Neural cell (in vitro differentiated cells): ENCODE measurements around the gene USP7. TPM values are rescaled to one million over a fixed set of nuclear protein-coding genes. Genes with fewer than 3 reads are reported as not detected.
"Not testable (repeated sequence)": the region's sequence is repeated elsewhere in the genome, so short reads cannot be mapped to it uniquely, and the experiment has no call there.

Source experiments
- H2AFZ ChIP-seq: fragments of 200-600, 300-800 bp; sonication (generic), shearing (Covaris generic); 2 replicates; pipeline ENCODE4 v1.6.0; 2014; ENCODE audit warnings: low read depth, mild to moderate bottlenecking, antibody characterized with exemption, low read length, moderate library complexity
- H3F3A ChIP-seq: fragments of 200-600 bp; shearing (Covaris generic); 2 replicates; pipeline ENCODE4 v1.6.1; 2016; ENCODE audit warnings: mild to moderate bottlenecking, moderate library complexity, mixed read lengths, antibody characterized with exemption, low read length; ENCODE audit not compliant: insufficient read depth, poor library complexity, severe bottlenecking
- H3K27ac ChIP-seq: fragments of 200-600, 300-800 bp; sonication (generic), shearing (Covaris generic); 2 replicates; pipeline ENCODE4 v1.5.1; 2014; ENCODE audit warnings: mild to moderate bottlenecking, low read length, moderate library complexity
- H3K27me3 ChIP-seq: fragments of 300-800, 200-600 bp; sonication (generic), shearing (Covaris generic); 2 replicates; pipeline ENCODE4 v1.6.0; 2014; ENCODE audit warnings: mild to moderate bottlenecking, low read depth, low read length, moderate library complexity; ENCODE audit not compliant: insufficient read depth
- H3K36me3 ChIP-seq: fragments of 300-800, 200-600 bp; sonication (generic), shearing (Covaris generic); 2 replicates; pipeline ENCODE4 v1.5.1; 2014; ENCODE audit warnings: mild to moderate bottlenecking, antibody characterized with exemption, low read length, moderate library complexity; ENCODE audit not compliant: insufficient read depth
- H3K4me2 ChIP-seq: fragments of 300-800, 200-600 bp; sonication (generic), shearing (Covaris generic); 2 replicates; pipeline ENCODE4 v1.6.0; 2014; ENCODE audit warnings: mild to moderate bottlenecking, low read length
- H3K4me3 ChIP-seq: fragments of 300-800, 200-600 bp; sonication (generic), shearing (Covaris generic); 2 replicates; pipeline ENCODE4 v1.5.1; 2014; ENCODE audit warnings: mild to moderate bottlenecking, low read length, moderate library complexity
- H3K79me2 ChIP-seq: fragments of 200-600 bp; shearing (Covaris generic); replicated peaks from 2 replicates; pipeline ENCODE4 v1.6.0; 2014; ENCODE audit warnings: mild to moderate bottlenecking, low read length, moderate library complexity; ENCODE audit not compliant: insufficient read depth
- H3K9ac ChIP-seq: fragments of 300-800, 200-600 bp; sonication (generic), shearing (Covaris generic); 2 replicates; pipeline ENCODE4 v1.6.1; 2016; ENCODE audit warnings: mild to moderate bottlenecking, low read length, mixed read lengths
- H3K9me2 ChIP-seq: fragments of 200-600 bp; shearing (Covaris generic); 2 replicates; pipeline ENCODE4 v1.6.1; 2016; ENCODE audit warnings: mild to moderate bottlenecking, low read length, mixed read lengths; ENCODE audit not compliant: insufficient read depth
- H3K9me3 ChIP-seq: fragments of 200-600, 300-800 bp; sonication (generic), shearing (Covaris generic); 2 replicates; pipeline ENCODE4 v1.6.1; 2016; ENCODE audit warnings: mild to moderate bottlenecking, mixed run types, low read length, moderate library complexity, mixed read lengths
- H4K20me1 ChIP-seq: fragments of 200-600 bp; shearing (Covaris generic); 2 replicates; pipeline ENCODE4 v1.6.1; 2016; ENCODE audit warnings: mild to moderate bottlenecking, mixed run types; ENCODE audit not compliant: insufficient read depth
- EP300 ChIP-seq: fragments of 450-650 bp; conservative IDR thresholded peaks from 2 replicates; pipeline ENCODE4 v1.6.1; 2014; ENCODE audit warnings: antibody characterized with exemption, mild to moderate bottlenecking, moderate library complexity; ENCODE audit not compliant: poor library complexity, severe bottlenecking
- EZH2 ChIP-seq: fragments of 200-600, 300-800 bp; shearing (Covaris generic), sonication (generic); IDR thresholded peaks from 2 replicates; pipeline ENCODE4 v1.6.1; 2014; ENCODE audit warnings: antibody characterized with exemption, low read length, borderline replicate concordance, mild to moderate bottlenecking; ENCODE audit not compliant: insufficient read depth, poor library complexity, severe bottlenecking
- MXI1 ChIP-seq: fragments of 450-650 bp; conservative IDR thresholded peaks from 2 replicates; pipeline ENCODE4 v1.6.1; 2014; ENCODE audit warnings: antibody characterized with exemption, mild to moderate bottlenecking; ENCODE audit not compliant: poor library complexity, severe bottlenecking
- POLR2AphosphoS5 ChIP-seq: IDR thresholded peaks from 2 replicates; pipeline ENCODE4 v1.6.1; 2012
- RAD21 ChIP-seq: fragments of 450-650 bp; conservative IDR thresholded peaks from 2 replicates; pipeline ENCODE4 v1.6.1; 2014; ENCODE audit warnings: antibody characterized with exemption, mild to moderate bottlenecking, moderate library complexity
- SMC3 ChIP-seq: fragments of 450-650 bp; conservative IDR thresholded peaks from 2 replicates; pipeline ENCODE4 v1.6.1; 2014; ENCODE audit warnings: antibody characterized with exemption, mild to moderate bottlenecking, moderate library complexity; ENCODE audit not compliant: poor library complexity
- TAF1 ChIP-seq: IDR thresholded peaks from 2 replicates; pipeline ENCODE4 v1.6.1; 2012; ENCODE audit warnings: low read depth
- polyA plus RNA-seq: library from polyadenylated mRNA; depleted of rRNA; stranded (reverse); fragments of >200 nt; gene quantifications from 2 replicates; pipeline ENCODE4 v1.2.3, GENCODE V29; 2014
- TF ChIP-seq, protein P1 (sequence below): IDR thresholded peaks from 2 replicates; pipeline ENCODE4 v1.6.1; 2012; ENCODE audit warnings: borderline replicate concordance
- TF ChIP-seq, protein P2 (sequence below): fragments of 450-650 bp; IDR thresholded peaks from 2 replicates; pipeline ENCODE4 v1.5.1; 2014; ENCODE audit warnings: antibody characterized with exemption, mild to moderate bottlenecking, moderate library complexity; ENCODE audit not compliant: poor library complexity, severe bottlenecking

USP7 gene
- polyA plus RNA-seq, 1 donor from 2014 or later, result 52.5 TPM

DNA sequence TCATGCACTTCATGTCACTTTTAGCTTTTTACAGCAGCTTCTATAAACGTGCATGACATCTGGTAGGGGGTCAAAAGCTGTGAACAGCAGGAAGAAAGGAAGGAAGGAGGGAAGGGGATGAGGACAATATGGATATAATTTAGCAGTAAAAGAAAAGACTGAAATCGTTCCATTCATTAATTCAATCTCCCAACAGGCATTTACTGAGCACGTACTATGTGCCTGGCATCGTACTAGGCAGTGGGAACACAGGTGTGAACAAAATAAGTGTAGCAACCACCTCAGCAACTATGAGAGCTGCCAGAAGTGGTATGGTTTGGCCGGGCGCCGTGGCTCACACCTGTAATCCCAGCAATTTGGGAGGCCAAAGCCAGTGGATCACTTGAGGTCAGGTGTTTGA lies 19.1 kb upstream of the USP7 start:
- no peaks in the 10 kb centered on the region for H3K27me3 ChIP-seq
- no peak overlapping the region for H3K9ac ChIP-seq
- no peak overlapping the region for H3K4me2 ChIP-seq
- no peaks in the 10 kb centered on the region for H3K9me2 ChIP-seq
- H3K79me2 ChIP-seq, result no peaks in the 10 kb centered on the region
- H3K36me3 ChIP-seq, result no peaks in the 10 kb centered on the region
- no peak for TF ChIP-seq EP300
- TF ChIP-seq EZH2, result no peak
- TF ChIP-seq TAF1, result no peak
- TF ChIP-seq MXI1, result no peak
- TF ChIP-seq, protein P1, sequence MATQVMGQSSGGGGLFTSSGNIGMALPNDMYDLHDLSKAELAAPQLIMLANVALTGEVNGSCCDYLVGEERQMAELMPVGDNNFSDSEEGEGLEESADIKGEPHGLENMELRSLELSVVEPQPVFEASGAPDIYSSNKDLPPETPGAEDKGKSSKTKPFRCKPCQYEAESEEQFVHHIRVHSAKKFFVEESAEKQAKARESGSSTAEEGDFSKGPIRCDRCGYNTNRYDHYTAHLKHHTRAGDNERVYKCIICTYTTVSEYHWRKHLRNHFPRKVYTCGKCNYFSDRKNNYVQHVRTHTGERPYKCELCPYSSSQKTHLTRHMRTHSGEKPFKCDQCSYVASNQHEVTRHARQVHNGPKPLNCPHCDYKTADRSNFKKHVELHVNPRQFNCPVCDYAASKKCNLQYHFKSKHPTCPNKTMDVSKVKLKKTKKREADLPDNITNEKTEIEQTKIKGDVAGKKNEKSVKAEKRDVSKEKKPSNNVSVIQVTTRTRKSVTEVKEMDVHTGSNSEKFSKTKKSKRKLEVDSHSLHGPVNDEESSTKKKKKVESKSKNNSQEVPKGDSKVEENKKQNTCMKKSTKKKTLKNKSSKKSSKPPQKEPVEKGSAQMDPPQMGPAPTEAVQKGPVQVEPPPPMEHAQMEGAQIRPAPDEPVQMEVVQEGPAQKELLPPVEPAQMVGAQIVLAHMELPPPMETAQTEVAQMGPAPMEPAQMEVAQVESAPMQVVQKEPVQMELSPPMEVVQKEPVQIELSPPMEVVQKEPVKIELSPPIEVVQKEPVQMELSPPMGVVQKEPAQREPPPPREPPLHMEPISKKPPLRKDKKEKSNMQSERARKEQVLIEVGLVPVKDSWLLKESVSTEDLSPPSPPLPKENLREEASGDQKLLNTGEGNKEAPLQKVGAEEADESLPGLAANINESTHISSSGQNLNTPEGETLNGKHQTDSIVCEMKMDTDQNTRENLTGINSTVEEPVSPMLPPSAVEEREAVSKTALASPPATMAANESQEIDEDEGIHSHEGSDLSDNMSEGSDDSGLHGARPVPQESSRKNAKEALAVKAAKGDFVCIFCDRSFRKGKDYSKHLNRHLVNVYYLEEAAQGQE, result no peak
- TF ChIP-seq SMC3, result no peak
- no peak for TF ChIP-seq RAD21
- TF ChIP-seq, protein P2, sequence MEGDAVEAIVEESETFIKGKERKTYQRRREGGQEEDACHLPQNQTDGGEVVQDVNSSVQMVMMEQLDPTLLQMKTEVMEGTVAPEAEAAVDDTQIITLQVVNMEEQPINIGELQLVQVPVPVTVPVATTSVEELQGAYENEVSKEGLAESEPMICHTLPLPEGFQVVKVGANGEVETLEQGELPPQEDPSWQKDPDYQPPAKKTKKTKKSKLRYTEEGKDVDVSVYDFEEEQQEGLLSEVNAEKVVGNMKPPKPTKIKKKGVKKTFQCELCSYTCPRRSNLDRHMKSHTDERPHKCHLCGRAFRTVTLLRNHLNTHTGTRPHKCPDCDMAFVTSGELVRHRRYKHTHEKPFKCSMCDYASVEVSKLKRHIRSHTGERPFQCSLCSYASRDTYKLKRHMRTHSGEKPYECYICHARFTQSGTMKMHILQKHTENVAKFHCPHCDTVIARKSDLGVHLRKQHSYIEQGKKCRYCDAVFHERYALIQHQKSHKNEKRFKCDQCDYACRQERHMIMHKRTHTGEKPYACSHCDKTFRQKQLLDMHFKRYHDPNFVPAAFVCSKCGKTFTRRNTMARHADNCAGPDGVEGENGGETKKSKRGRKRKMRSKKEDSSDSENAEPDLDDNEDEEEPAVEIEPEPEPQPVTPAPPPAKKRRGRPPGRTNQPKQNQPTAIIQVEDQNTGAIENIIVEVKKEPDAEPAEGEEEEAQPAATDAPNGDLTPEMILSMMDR, result no peak
- TF ChIP-seq POLR2AphosphoS5, result no peak
- H3K9me3 ChIP-seq, result no peaks in the 10 kb centered on the region
- H2AFZ ChIP-seq, result no peak overlapping the region
- no peak overlapping the region for H3K4me3 ChIP-seq
- H3F3A ChIP-seq, result no peaks in the 10 kb centered on the region
- H4K20me1 ChIP-seq, result no peaks in the 10 kb centered on the region
- H3K27ac ChIP-seq, result no peak overlapping the region

DNA sequence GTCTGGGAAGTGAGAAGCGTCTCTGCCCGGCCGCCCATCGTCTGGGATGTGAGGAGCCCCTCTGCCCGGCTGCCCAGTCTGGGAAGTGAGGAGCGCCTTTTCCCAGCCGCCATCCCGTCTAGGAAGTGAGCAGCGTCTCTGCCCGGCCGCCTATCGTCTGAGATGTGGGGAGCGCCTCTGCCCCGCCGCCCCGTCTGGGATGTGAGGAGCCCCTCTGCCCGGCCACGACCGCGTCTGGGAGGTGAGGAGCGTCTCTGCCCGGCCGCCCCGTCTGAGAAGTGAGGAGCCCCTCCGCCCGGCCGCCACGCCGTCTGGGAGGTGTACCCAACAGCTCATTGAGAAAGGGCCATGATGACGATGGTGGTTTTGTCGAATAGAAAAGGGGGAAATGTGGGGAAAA lies 18.2 kb upstream of the USP7 start:
- H3K79me2 ChIP-seq, H3K27me3 ChIP-seq, H3K27ac ChIP-seq, H3K4me3 ChIP-seq, H3K36me3 ChIP-seq, H3K9ac ChIP-seq, H4K20me1 ChIP-seq, H3F3A ChIP-seq, H2AFZ ChIP-seq, H3K9me2 ChIP-seq, H3K4me2 ChIP-seq, H3K9me3 ChIP-seq: not testable (repeated sequence)

DNA sequence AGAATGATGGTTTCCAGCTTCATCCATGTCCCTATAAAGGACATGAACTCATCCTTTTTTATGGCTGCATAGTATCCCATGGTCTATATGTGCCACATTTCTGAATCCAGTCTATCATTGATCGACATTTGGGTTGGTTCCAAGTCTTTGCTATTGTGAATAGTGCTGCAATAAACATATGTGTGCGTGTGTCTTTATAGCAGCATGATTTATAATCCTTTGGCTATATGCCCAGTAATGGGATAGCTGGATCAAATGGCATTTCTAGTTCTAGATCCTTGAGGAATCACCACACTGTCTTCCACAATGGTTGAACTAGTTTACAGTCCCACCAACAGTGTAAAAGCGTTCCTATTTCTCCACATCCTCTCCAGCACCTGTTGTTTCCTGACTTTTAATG lies 12.5 kb upstream of the USP7 start:
- not testable (repeated sequence) for H3K27ac ChIP-seq, H3K4me3 ChIP-seq, H3K36me3 ChIP-seq, H3K79me2 ChIP-seq, H3F3A ChIP-seq, H2AFZ ChIP-seq, H3K9me2 ChIP-seq, H4K20me1 ChIP-seq, H3K27me3 ChIP-seq, H3K9ac ChIP-seq, H3K9me3 ChIP-seq, H3K4me2 ChIP-seq
